Activated CD8-positive, alpha-beta memory T cell treated with anti-CD3 and anti-CD28 coated beads for 1 hour (primary cell): Measurements from ENCODE around the gene DMD.
"Not testable (repeated sequence)": the region's sequence is repeated elsewhere in the genome, so short reads cannot be mapped to it uniquely, and the experiment has no call there.

Experiments
- DNase-seq, 2 donors: peaks; one replicate each; pipeline ENCODE4 v3.0.0-alpha.2; 2020; ENCODE audit warnings: low read depth in 1 of 2; ENCODE audit errors: extremely low read depth in 1 of 2

The DMD gene

DNA sequence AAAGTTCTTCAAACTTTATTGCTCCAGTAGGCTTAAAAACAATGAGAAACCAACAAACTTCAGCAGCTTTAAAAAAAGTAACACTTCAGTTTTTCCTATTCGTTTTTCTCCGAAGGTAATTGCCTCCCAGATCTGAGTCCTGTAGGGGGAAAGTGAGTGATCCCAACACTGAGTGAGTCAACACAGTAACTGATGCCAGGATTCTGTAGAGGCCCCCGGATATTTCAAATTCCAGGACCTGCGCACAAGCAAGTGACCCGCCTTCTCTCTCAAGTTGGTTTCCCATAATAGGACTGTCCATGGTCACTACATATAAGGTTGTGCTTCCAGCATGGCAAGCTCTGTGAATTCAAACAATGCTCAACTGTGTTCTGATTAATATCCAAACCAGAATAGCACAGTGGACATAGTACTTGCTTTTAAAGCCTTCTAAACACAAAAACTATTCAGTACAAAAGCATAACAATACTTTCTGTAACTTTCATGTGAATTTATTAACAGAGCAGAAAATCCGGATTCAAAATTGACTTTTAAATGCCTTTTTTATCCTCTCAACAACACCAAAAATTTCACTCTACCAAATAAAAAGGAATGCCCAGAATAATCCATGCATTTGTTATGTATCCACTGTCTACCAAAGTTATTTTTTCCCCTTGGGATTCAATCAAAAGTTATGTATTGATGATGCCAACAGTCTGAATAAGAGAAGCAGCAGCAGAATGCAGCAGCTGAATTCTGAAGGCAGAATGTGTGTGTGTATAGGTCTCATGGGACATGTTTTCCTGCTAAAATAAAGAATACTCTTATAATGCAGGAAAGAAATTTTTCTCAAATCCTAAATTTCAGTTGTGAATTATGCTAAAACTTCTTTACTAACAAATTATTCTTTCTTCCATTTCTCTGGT is at the start of gene DMD:
Gene DMD, minus strand, starts transcription at position 194 of the 905 bp plus-strand sequence. CDS start 237 bp downstream, outside the sequence.
- DNase-seq: no peak

- DNase-seq: no peak
Measured at GRCh38 chrX:33252306-33252825, 41.0 kb upstream of the DMD start.

DNA sequence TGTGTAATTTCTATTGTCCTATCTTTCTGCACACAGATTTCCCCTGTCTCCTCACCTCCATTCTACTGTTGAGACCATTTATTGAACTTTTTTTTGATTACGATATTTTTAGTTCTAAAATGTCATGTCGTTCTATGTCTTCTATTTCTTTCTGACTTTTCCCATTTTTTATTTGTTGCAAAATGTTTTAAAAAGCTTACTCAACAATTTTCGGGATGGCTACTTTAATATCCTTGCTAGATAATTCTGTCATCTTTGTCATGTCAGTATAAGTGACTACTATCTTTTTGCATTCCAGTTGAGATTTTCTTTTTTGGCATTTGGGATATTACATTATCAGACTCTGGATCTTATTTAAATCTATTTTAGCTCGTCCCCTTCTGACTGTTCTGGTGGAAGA is 7.5 kb upstream of the DMD start:
- no peak for DNase-seq

- DNase-seq: no peak
Measured at GRCh38 chrX:33210156-33210555, 1.2 kb downstream of the DMD start.

DNA sequence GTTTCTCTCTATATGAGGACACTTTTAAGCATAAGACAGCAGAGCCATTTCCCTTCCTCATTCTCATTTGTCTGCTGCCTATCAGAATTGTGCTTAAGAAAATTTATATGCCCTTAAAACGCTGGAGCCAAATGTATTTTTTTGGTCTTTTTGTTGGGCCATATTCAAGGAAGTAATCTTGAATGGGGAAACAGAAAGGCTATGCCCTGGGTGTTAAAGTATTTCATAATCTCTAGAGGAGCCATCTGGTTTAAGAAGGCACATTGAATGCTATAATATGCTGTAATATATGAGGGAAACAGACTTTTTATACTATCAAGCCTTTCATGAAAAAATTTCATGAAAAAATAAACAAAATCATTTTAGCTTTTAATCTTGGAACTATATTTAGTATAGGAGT is 4.3 kb downstream of the DMD start:
- no peak for DNase-seq

DNA sequence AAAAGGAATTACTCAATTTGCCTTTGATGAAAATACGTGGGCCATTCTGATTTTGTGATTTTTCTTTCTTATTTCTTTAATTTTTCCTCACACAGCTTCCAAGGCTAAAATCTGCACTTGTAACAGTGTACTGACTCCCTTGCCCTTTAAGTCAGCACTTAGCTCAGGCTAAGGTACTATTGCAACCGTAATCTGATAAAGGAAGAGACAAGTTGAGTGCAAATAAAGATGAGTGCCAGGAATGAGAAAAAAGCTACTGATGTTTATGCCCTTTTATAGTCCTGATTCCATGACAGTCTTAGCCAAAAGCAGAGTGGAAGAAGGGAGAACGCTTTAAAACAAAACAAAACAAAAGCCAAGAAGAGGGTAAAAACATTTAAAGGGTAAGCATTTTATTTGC is 6.0 kb downstream of the DMD start:
- DNase-seq: no peak

DNA sequence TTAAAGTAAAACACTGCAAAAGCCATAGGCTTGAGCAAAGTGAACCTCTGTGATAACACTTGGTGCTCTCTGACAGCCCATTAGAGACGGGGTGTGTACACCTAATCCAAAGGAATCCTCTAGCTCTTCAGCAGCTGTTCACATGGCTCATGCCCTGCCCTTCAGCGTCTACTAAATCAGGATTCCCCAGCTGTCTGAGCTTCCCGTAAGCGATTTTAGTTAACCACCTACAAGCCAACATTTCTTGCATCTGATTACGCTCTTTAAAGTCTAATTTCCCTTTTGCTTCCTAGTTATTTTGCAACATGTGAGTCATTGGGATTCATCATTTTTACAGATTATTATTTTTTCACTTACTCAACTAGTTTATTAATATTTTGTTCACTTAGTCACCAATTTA is 6.5 kb downstream of the DMD start:
- DNase-seq: no peak

GRCh38 chrX:33198561-33199279 is 12.6 kb downstream of the DMD start:
- DNase-seq: no peak

GRCh38 chrX:33195698-33196097 is 15.7 kb downstream of the DMD start:
- DNase-seq: no peak

DNA sequence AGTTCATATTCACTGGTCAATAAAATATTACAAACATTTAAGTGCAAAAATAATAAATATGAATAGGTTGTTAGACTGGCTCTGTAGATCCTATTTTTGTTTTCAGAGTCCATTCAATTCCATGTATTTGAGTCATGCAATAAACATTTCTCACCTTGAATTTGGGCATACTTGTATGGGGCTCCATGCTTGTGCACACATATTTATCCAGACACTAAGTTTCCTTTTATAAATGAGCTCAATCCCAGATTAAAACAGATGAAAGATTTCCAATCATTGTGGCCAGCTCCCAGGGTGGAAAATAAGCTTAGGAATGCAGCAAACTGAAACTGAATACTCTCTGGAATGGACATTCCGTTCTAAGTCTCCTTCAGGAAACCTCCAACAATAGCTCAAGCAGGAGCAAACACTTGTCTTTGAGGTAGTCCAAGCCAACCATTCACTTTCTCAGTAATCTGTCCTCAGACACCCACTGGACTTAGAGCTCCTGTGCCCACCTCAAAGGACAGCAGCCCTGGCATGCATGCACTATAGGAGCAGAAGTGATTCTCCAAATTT is 16.4 kb downstream of the DMD start:
- DNase-seq: no peak

DNA sequence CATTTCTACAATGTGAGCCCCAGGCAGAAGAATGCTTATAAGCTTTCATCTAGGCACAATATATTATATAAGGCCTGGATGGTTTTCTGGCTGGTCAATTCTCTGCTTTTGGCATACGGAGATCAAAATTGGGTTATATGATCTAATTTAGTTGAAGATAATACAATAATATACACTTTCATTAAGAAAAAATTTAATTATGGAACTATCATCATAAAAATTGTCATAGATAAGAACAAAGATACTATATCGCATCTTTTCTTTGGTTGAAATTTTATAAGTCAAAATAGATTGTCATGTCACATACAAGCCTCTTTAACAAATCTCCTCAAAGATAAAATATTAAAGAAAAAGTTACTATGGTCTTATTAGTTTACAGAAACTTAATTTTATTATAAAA is 17.1 kb downstream of the DMD start:
- DNase-seq: no peak

GRCh38 chrX:33190016-33190415 is 21.3 kb downstream of the DMD start:
- no peak for DNase-seq

DNA sequence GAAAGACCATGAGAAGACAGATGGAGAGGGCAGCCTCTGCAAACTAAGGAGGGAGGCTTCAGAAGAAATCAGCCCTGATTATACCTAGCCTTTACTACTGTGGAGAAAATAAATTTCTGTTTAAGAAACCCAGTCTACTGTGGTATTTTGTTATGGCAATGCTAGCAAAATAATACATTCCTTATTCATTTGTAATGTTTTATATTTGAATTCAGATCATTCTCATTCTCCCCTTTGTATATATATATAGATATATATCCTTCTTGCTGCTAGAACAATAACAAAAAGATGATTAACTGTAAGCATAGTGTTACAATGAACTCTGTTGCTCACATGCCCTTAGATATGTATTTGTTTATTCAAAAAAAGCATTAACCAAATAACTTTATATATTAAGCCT is 22.5 kb downstream of the DMD start:
- no peak for DNase-seq

GRCh38 chrX:33188286-33188685 is 23.1 kb downstream of the DMD start:
- no peak for DNase-seq

DNA sequence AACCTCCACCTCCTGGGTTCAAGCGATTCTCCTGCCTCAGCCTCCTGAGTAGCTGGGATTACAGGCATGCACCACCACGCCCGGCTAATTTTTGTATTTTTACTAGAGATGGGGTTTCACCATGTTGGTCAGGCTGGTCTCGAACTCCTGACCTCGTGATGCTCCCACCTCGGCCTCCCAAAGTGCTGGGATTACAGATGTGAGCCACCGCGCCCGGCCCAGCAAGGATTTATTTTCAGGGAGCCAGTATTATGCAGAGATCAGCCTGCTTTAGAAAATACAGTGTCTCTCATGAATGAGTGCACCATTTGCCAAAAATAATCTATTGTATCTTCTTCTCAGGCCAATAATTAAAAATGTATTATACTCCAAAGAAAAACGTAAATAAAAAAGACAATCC is 26.5 kb downstream of the DMD start:
- not testable (repeated sequence) for DNase-seq

- DNase-seq: no peak
Measured at GRCh38 chrX:33183361-33183760, 28.0 kb downstream of the DMD start.

GRCh38 chrX:33178690-33179089 is 32.7 kb downstream of the DMD start:
- DNase-seq: no peak

DNA sequence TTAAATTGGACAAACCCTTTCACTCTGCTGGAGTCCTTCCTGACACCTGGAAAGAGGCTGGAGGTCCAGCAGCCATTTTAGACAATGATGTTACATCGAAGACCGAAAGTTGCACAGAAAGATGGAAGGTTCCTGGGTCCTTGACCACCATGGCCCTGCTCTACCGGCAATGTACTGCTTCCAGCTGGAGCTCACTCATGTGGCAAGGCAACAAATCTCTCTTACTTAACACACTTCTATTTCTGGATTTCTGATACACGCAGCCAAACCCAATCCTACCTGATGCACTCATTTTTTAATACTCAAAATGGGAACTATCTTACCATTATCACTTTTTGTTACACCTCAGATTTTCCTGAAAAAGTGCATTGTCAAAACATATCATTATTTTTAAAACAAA is 33.1 kb downstream of the DMD start:
- no peak for DNase-seq

- no peak for DNase-seq
Measured at GRCh38 chrX:33175201-33175600, 36.1 kb downstream of the DMD start.

- no peak for DNase-seq
Measured at GRCh38 chrX:33171041-33171440, 40.3 kb downstream of the DMD start.

- DNase-seq: no peak
Measured at GRCh38 chrX:33161829-33162228, 49.5 kb downstream of the DMD start.

DNA sequence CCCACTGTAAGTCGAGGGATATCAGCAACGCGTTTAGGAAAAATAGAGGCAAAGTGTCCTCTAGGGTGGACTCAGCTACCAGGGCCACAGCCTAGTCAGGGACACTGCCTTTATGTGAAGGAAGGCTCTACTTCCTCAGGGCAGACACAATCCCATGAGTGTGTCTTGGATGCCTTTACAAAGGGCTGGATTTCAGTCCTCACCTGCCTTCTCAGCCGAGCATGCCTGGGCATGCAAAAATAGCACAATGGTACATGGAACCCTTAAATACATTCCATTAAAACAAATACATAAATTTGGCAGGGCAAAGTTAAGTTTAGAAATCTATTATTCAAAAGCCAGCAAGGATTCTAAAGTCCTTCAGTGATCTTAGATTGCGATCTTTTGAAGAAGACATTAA is 51.1 kb downstream of the DMD start:
- DNase-seq: no peak
